ENCODE data around the gene MBP.

Gene MBP

GRCh38 chr18:77133835-77134496, 1.4 kb upstream of the MBP start:
- no peak for DNase-seq (ENCODE audit: low read depth in 2 of 2)

GRCh38 chr18:77133051-77133834, 660 bp upstream of the MBP start:
- DNase-seq (ENCODE audit: low read depth in 2 of 2): no peak

GRCh38 chr18:77131652-77132368, 773 bp downstream of the MBP start:
- DNase-seq (ENCODE audit: low read depth in 2 of 2): no peak

GRCh38 chr18:77131100-77131651, 1.4 kb downstream of the MBP start:
- DNase-seq (ENCODE audit: low read depth in 2 of 2): no peak

GRCh38 chr18:77130229-77131099, 2.1 kb downstream of the MBP start:
- no peak for DNase-seq (ENCODE audit: low read depth in 2 of 2)

GRCh38 chr18:77129150-77129551, 3.4 kb downstream of the MBP start:
- no peak for DNase-seq (ENCODE audit: low read depth in 2 of 2)

- no peak for DNase-seq (ENCODE audit: low read depth in 2 of 2)
These were observed 4.6 kb downstream of the MBP start for GRCh38 chr18:77127769-77128671.

- DNase-seq (ENCODE audit: low read depth in 2 of 2): no peak
These were observed 8.1 kb downstream of the MBP start for GRCh38 chr18:77124452-77124922.

GRCh38 chr18:77123320-77124231, 9.0 kb downstream of the MBP start:
- no peak for DNase-seq (ENCODE audit: low read depth in 2 of 2)

- no peak for DNase-seq (ENCODE audit: low read depth in 2 of 2)
These were observed 11.1 kb downstream of the MBP start for GRCh38 chr18:77121523-77121922.

GRCh38 chr18:77119851-77120491, 12.6 kb downstream of the MBP start:
- DNase-seq (ENCODE audit: low read depth in 2 of 2): no peak

GRCh38 chr18:77119101-77119850, 13.3 kb downstream of the MBP start:
- DNase-seq (ENCODE audit: low read depth in 2 of 2): no peak

- no peak for DNase-seq (ENCODE audit: low read depth in 2 of 2)
These were observed 14.1 kb downstream of the MBP start for GRCh38 chr18:77118256-77119090.

GRCh38 chr18:77116201-77117080, 16.1 kb downstream of the MBP start:
- no peak for DNase-seq (ENCODE audit: low read depth in 2 of 2)

- no peak for DNase-seq (ENCODE audit: low read depth in 2 of 2)
These were observed 17.2 kb downstream of the MBP start for GRCh38 chr18:77115192-77115953.

All from stimulated activated CD4-positive, alpha-beta T cell treated with anti-CD3 and anti-CD28 coated beads, Interleukin-15, amount 100 ng/mL, for 48 hours (primary cell).